Liver (tissue), 9 donors: ENCODE data around the gene CREB3L2. TPM values are rescaled to one million over a fixed set of nuclear protein-coding genes. Genes with fewer than 3 reads are reported as not detected.

Experiments
- DNase-seq: peaks from one replicate; pipeline ENCODE4 v3.0.0-alpha.2; 2017; ENCODE audit warnings: low spot score
- H3K27ac ChIP-seq, 2 donors: one replicate each; pipeline ENCODE4 v1.7.0; 2013; ENCODE audit warnings: inconsistent platforms in 2 of 2, low read length in 2 of 2, control low read depth in 1 of 2, low read depth in 1 of 2, mild to moderate bottlenecking in 1 of 2
- H3K27me3 ChIP-seq, 4 donors: one replicate each; pipeline versions ENCODE4 v1.6.1 to v1.7.0; 2013; ENCODE audit warnings: low read length in 3 of 4, inconsistent platforms in 1 of 4, mild to moderate bottlenecking in 1 of 4, moderate library complexity in 1 of 4; ENCODE audit not compliant: control insufficient read depth in 4 of 4, insufficient read depth in 4 of 4
- H3K36me3 ChIP-seq, 4 donors: one replicate each; pipeline versions ENCODE4 v1.6.1 to v1.7.0; 2013; ENCODE audit warnings: low read length in 3 of 4, mild to moderate bottlenecking in 3 of 4, low read depth in 1 of 4, moderate library complexity in 1 of 4; ENCODE audit not compliant: control insufficient read depth in 4 of 4, insufficient read depth in 3 of 4
- H3K4me1 ChIP-seq, 4 donors: one replicate each; pipeline versions ENCODE4 v1.6.1 to v1.7.0; 2013; ENCODE audit warnings: low read length in 3 of 4, mild to moderate bottlenecking in 3 of 4, moderate library complexity in 1 of 4; ENCODE audit not compliant: control insufficient read depth in 4 of 4, insufficient read depth in 4 of 4
- H3K4me3 ChIP-seq, 3 donors: one replicate each; pipeline versions ENCODE4 v1.6.1 to v1.7.0; 2013; ENCODE audit warnings: low read length in 3 of 3, control low read depth in 1 of 3, low read depth in 1 of 3, mild to moderate bottlenecking in 1 of 3
- H3K9ac ChIP-seq, 2 donors: one replicate each; pipeline ENCODE4 v1.7.0; 2013; ENCODE audit warnings: low read length in 2 of 2, mild to moderate bottlenecking in 2 of 2, moderate library complexity in 2 of 2, control low read depth in 1 of 2, low read depth in 1 of 2
- H3K9me3 ChIP-seq, 4 donors: one replicate each; pipeline versions ENCODE4 v1.6.1 to v1.7.0; 2013; ENCODE audit warnings: low read length in 3 of 4; ENCODE audit not compliant: control insufficient read depth in 4 of 4
- ATF3 ChIP-seq: IDR thresholded peaks from 2 replicates; pipeline ENCODE4 v1.6.1; 2016; ENCODE audit warnings: antibody characterized with exemption
- CTCF ChIP-seq: fragments of 150-350 bp; IDR thresholded peaks from 2 replicates; pipeline ENCODE4 v1.5.1; 2017; ENCODE audit warnings: improper control_type of control experiment, low read depth, low read length; ENCODE audit not compliant: missing input control
- FOXA1 ChIP-seq: IDR thresholded peaks from 2 replicates; pipeline ENCODE4 v1.6.1; 2016; ENCODE audit warnings: antibody characterized with exemption
- FOXA2 ChIP-seq: IDR thresholded peaks from 2 replicates; pipeline ENCODE4 v1.6.1; 2016; ENCODE audit warnings: antibody characterized with exemption
- GABPA ChIP-seq, 2 donors: IDR thresholded peaks in 1 of 2; conservative IDR thresholded peaks in 1 of 2; 2 replicates each; pipeline ENCODE4 v1.6.1; 2016; ENCODE audit warnings: antibody characterized with exemption in 2 of 2, mild to moderate bottlenecking in 1 of 2, moderate library complexity in 1 of 2
- HNF4A ChIP-seq, 2 donors: conservative IDR thresholded peaks; 2 replicates each; pipeline ENCODE4 v1.6.1; 2016; ENCODE audit warnings: antibody characterized with exemption in 2 of 2, mild to moderate bottlenecking in 2 of 2
- HNF4G ChIP-seq: IDR thresholded peaks from 2 replicates; pipeline ENCODE4 v1.6.1; 2016; ENCODE audit warnings: antibody characterized with exemption
- JUND ChIP-seq, 2 donors: IDR thresholded peaks; 2 replicates each; pipeline ENCODE4 v1.6.1; 2016; ENCODE audit warnings: antibody characterized with exemption in 2 of 2
- NR2F2 ChIP-seq: IDR thresholded peaks from 2 replicates; pipeline ENCODE4 v1.6.1; 2016; ENCODE audit warnings: antibody characterized with exemption
- REST ChIP-seq: IDR thresholded peaks from 2 replicates; pipeline ENCODE4 v1.6.1; 2016; ENCODE audit warnings: antibody characterized with exemption, mild to moderate bottlenecking
- RXRA ChIP-seq, 2 donors: IDR thresholded peaks; 2 replicates each; pipeline ENCODE4 v1.6.1; 2017 to 2018; ENCODE audit warnings: antibody characterized with exemption in 2 of 2, mild to moderate bottlenecking in 1 of 2
- TAF1 ChIP-seq: conservative IDR thresholded peaks from 2 replicates; pipeline ENCODE4 v1.6.1; 2016; ENCODE audit warnings: antibody characterized with exemption, mild to moderate bottlenecking
- YY1 ChIP-seq: IDR thresholded peaks from 2 replicates; pipeline ENCODE4 v1.6.1; 2016; ENCODE audit warnings: antibody characterized with exemption, mild to moderate bottlenecking
- ZBTB33 ChIP-seq: IDR thresholded peaks from 2 replicates; pipeline ENCODE4 v1.6.1; 2016; ENCODE audit warnings: antibody characterized with exemption
- polyA plus RNA-seq, 2 donors: library from polyadenylated mRNA; stranded (reverse) in 1 of 2; unstranded in 1 of 2; fragments of 200-250 nt in 1 of 2; fragments of >200 nt in 1 of 2; fragmentation: Nextera tagmentation in 1 of 2; extraction: Ambion mirVana in 1 of 2; gene quantifications; one replicate each; pipeline versions ENCODE4 v1.2.1 to v1.2.3, GENCODE V29; 2013 to 2015
- total RNA-seq, 2 donors: library from RNA; depleted of rRNA; stranded (reverse); fragments of >200 nt; gene quantifications; one replicate each; pipeline ENCODE4 v1.2.3, GENCODE V29; 2014
- donor health status: healthy.
- donor health status: healthy.
- donor health status: healthy.
- donor health status: healthy.
- donor health status: healthy.

The CREB3L2 gene
- total and polyA plus RNA-seq, 4 donors: 6.7 to 16.6 (median 9.9) TPM

GRCh38 chr7:137852108-137852507 lies 149.8 kb downstream of the CREB3L2 start:
- Histone ChIP-seq H3K4me1 (peaks cover under 1 to 4% (median 3%) of the 10 kb centered on the region in 4 donors), H3K27me3 (peaks cover 0 to 3% (median 0%) of the 10 kb centered on the region in 4 donors), H3K36me3 (peaks cover 0 to 2% (median 0%) of the 10 kb centered on the region in 4 donors), H3K9me3 (no peaks in the 10 kb centered on the region), H3K4me3 (no peak overlapping the region), H3K27ac (no peak overlapping the region), H3K9ac (no peak overlapping the region)
- DNase-seq: no peak
- no peak for TF ChIP-seq RXRA (IDR thresholded peaks at IDR 0.05)
- no peak for TF ChIP-seq TAF1
- TF ChIP-seq NR2F2: no peak
- TF ChIP-seq CTCF: no peak
- TF ChIP-seq YY1: no peak
- no peak for TF ChIP-seq REST
- no peak for TF ChIP-seq GABPA (IDR thresholded peaks at IDR 0.05 in 1 of 2, conservative IDR thresholded peaks at IDR 0.05 in 1 of 2)
- TF ChIP-seq ATF3: no peak
- no peak for TF ChIP-seq HNF4A (conservative IDR thresholded peaks at IDR 0.05)
- TF ChIP-seq ZBTB33: no peak
- TF ChIP-seq JUND (IDR thresholded peaks at IDR 0.05): no peak
- TF ChIP-seq FOXA1: no peak
- no peak for TF ChIP-seq HNF4G
- TF ChIP-seq FOXA2: no peak
